ENCODE measurements around the gene ZEB2. TPM values are rescaled to one million over a fixed set of nuclear protein-coding genes. Genes with fewer than 3 reads are reported as not detected.

The ZEB2 gene
- total RNA-seq, 2 experiments from 2014 or later, result 4.0 to 16.9 TPM

DNA sequence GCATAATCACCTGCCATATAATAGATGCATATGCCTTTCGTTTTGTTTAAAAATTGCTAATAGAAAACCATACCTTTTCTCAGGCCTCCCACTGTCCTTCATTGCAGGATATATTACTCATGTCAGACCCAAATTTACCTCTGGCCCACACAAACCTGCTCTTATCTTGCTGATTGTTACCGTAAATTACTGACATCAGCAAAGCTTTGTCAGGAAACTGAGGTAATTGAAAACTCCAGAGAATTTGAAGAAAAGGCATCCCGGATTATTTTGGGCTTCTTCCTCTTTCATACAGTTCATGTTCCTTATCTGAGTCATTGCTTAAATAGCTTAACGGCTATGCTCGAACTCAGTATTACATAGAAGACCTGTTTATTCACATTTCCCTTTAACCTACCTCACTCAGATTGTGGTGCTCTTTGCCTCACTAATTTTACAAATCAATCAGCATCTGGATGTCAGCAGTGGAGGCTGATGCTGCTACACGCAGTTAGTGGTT, 145.7 kb downstream of the ZEB2 start:
- no peaks in the 10 kb centered on the region for H3K9me2 ChIP-seq (ENCODE audit: insufficient read depth, low read length)
- BruUV-seq (replicated peaks), result no TSS peak

DNA sequence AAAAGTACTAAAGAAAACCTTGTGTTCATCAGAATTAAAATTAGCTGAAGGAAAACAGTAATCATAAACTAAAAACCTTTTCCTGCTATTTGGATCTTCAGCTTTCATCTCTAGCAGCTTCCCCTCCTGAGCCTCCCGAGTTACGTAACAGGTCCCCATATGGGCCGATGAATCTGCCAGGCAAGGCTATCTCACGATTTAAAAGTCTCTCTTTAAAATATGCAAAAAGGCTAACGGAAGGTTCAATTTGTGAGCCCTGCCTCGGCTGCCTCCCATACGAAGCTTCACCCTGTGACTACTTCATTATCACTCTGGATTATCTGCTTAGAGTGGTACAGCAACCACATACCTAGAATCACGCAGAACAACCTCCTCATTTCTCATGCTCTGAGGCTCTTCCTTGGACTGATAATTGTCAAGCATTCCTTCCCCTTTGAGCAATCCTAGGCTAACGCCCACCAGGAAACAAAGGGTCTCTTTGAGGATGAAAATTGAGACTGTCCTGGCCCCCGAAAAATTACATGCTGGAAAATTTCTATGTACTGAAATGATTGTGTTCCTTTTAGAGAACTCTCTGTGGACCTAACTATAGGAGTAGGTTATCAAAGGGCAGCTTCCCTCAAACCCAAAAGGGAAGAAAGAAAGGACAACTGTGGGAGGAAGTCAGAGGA, 147.4 kb downstream of the ZEB2 start:
- DNase-seq (ENCODE audit: low spot score), result no peak
- no peak overlapping the region; the same call in 1 of the 2 replicates for H2AFZ ChIP-seq (ENCODE audit: low read length)
- no peaks in the 10 kb centered on the region for H3K36me3 ChIP-seq (ENCODE audit: insufficient read depth, low read length)
- CTCF ChIA-PET (ENCODE audit: unreplicated experiment), result no interaction called here
- H3K4me1 ChIP-seq (ENCODE audit: insufficient read depth, low read length, poor library complexity, severe bottlenecking), result no peaks in the 10 kb centered on the region
- no peak overlapping the region for H3K27ac ChIP-seq (ENCODE audit: low read depth, low read length, poor library complexity, severe bottlenecking)
- TF ChIP-seq EZH2phosphoT487 (IDR thresholded peaks at IDR 0.05; ENCODE audit: borderline replicate concordance, low read depth, low read length), result no peak
- POLR2A ChIA-PET, result interaction anchor here (0.5 kb wide), 1 partner anchor 223 kb away, joined by 3 read pairs; no protein-coding TSS in a partner anchor
- intact Hi-C loops (cut with micrococcal nuclease; ENCODE audit: unreplicated experiment), result no loop called here
- H3K9me2 ChIP-seq (ENCODE audit: insufficient read depth, low read length), result no peaks in the 10 kb centered on the region
- no peaks in the 10 kb centered on the region for H3K9me3 ChIP-seq (ENCODE audit: low read length)
- no peak overlapping the region for H3K4me2 ChIP-seq (ENCODE audit: low read length)
- H4K20me1 ChIP-seq (ENCODE audit: insufficient read depth, low read length), result no peaks in the 10 kb centered on the region
- H3K4me3 ChIP-seq (ENCODE audit: low read depth, low read length, poor library complexity, severe bottlenecking), result no peak overlapping the region
- H3K79me2 ChIP-seq (ENCODE audit: insufficient read depth, low read depth, low read length), result no peaks in the 10 kb centered on the region
- no TSS peak for BruUV-seq (replicated peaks)

More for the DNA sequence above, 145.7 kb downstream of the ZEB2 start:
- CTCF ChIA-PET (ENCODE audit: unreplicated experiment), result no interaction called here
- H4K20me1 ChIP-seq (ENCODE audit: insufficient read depth, low read length), result no peaks in the 10 kb centered on the region
- H3K9me3 ChIP-seq (ENCODE audit: low read length), result no peaks in the 10 kb centered on the region
- no peaks in the 10 kb centered on the region for H3K36me3 ChIP-seq (ENCODE audit: insufficient read depth, low read length)
- intact Hi-C loops (cut with micrococcal nuclease; ENCODE audit: unreplicated experiment), result no loop called here
- H3K4me1 ChIP-seq (ENCODE audit: insufficient read depth, low read length, poor library complexity, severe bottlenecking), result no peaks in the 10 kb centered on the region
- no peak overlapping the region for H2AFZ ChIP-seq (ENCODE audit: low read length)
- no peak overlapping the region for H3K27ac ChIP-seq (ENCODE audit: low read depth, low read length, poor library complexity, severe bottlenecking)
- no peak overlapping the region for H3K4me2 ChIP-seq (ENCODE audit: low read length)
- H3K4me3 ChIP-seq (ENCODE audit: low read depth, low read length, poor library complexity, severe bottlenecking), result no peak overlapping the region
- DNase-seq (ENCODE audit: low spot score), result no peak
- H3K79me2 ChIP-seq (ENCODE audit: insufficient read depth, low read depth, low read length), result no peaks in the 10 kb centered on the region
- POLR2A ChIA-PET, result no interaction called here
- TF ChIP-seq, protein P1, sequence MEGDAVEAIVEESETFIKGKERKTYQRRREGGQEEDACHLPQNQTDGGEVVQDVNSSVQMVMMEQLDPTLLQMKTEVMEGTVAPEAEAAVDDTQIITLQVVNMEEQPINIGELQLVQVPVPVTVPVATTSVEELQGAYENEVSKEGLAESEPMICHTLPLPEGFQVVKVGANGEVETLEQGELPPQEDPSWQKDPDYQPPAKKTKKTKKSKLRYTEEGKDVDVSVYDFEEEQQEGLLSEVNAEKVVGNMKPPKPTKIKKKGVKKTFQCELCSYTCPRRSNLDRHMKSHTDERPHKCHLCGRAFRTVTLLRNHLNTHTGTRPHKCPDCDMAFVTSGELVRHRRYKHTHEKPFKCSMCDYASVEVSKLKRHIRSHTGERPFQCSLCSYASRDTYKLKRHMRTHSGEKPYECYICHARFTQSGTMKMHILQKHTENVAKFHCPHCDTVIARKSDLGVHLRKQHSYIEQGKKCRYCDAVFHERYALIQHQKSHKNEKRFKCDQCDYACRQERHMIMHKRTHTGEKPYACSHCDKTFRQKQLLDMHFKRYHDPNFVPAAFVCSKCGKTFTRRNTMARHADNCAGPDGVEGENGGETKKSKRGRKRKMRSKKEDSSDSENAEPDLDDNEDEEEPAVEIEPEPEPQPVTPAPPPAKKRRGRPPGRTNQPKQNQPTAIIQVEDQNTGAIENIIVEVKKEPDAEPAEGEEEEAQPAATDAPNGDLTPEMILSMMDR (conservative IDR thresholded peaks at IDR 0.05; ENCODE audit: low read length), result no peak
- TF ChIP-seq EZH2phosphoT487 (IDR thresholded peaks at IDR 0.05; ENCODE audit: borderline replicate concordance, low read depth, low read length), result no peak

DNA sequence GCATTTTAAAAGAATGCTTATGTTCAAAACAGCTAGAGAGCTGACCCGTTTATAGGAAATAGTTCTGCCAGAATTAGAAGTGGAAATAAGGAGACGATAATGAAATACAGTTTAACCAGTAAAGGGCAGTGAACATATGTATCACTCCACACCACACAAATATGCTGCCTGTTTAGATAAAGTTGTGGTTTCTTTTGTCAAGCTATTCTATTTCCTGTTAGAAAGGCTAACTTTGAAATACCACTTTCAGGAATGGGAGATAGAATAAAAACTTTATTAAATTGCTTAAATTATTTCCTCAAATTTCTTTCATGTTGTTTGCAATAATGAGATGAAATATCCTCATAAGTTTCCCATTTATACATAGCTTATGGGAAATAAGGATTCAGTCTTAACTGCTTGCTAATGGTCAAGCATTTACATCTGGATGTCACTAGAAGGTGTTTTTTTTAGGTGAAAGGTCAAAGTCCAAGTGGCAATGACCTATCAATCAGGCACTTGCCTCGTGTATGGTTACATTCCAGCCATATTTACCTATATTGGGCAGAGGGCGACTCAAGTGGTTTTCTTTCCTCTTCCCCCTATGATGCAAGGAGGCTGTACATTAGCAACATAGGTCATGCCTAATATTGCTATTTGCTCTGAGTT, 148.9 kb downstream of the ZEB2 start:
- POLR2A ChIA-PET, result interaction anchor here (0.6 to 1.6 kb wide), 2 partner anchors 18 to 930 kb away, joined by 3 to 8 read pairs; no protein-coding TSS in a partner anchor
- DNase-seq (ENCODE audit: low spot score), result no peak
- CTCF ChIA-PET (ENCODE audit: unreplicated experiment), result no interaction called here
- Histone ChIP-seq H4K20me1 (ENCODE audit: insufficient read depth, low read length) (no peaks in the 10 kb centered on the region), H3K4me1 (ENCODE audit: insufficient read depth, low read length, poor library complexity, severe bottlenecking) (no peaks in the 10 kb centered on the region), H3K9me3 (ENCODE audit: low read length) (no peaks in the 10 kb centered on the region), H3K4me2 (ENCODE audit: low read length) (no peak overlapping the region), H3K27ac (ENCODE audit: low read depth, low read length, poor library complexity, severe bottlenecking) (no peak overlapping the region), H3K36me3 (ENCODE audit: insufficient read depth, low read length) (no peaks in the 10 kb centered on the region), H3K79me2 (ENCODE audit: insufficient read depth, low read depth, low read length) (no peaks in the 10 kb centered on the region), H2AFZ (ENCODE audit: low read length) (no peak overlapping the region), H3K4me3 (ENCODE audit: low read depth, low read length, poor library complexity, severe bottlenecking) (no peak overlapping the region), H3K9me2 (ENCODE audit: insufficient read depth, low read length) (no peaks in the 10 kb centered on the region)
- no TSS peak for BruUV-seq (replicated peaks)
- intact Hi-C loops (cut with micrococcal nuclease; ENCODE audit: unreplicated experiment), result no loop called here
- TF ChIP-seq, protein P1 (conservative IDR thresholded peaks at IDR 0.05; ENCODE audit: low read length), result no peak
- no peak for TF ChIP-seq EZH2phosphoT487 (IDR thresholded peaks at IDR 0.05; ENCODE audit: borderline replicate concordance, low read depth, low read length)

Measured in OCI-LY7 (cell line).